RWPE2 (cell line): ENCODE data around the gene FRMD5.
"Not testable (repeated sequence)": the region's sequence is repeated elsewhere in the genome, so short reads cannot be mapped to it uniquely, and the experiment has no call there.

Experiments used
- ATAC-seq: fragments of 200-7000 bp; cut with Tn5 transposase; 3 replicates; pipeline ENCODE4 v1.9.1; 2021; ENCODE audit warnings: low read depth
- DNase-seq: peaks from one replicate; pipeline ENCODE4 v3.0.0-alpha.2; 2020; ENCODE audit warnings: low spot score
- H3K27ac ChIP-seq: fragments of 450-650 bp; 2 replicates; pipeline ENCODE4 v1.5.1; 2017; ENCODE audit warnings: mild to moderate bottlenecking; ENCODE audit not compliant: poor library complexity, severe bottlenecking
- H3K27me3 ChIP-seq: fragments of 250-450 bp; sonication (Bioruptor Pico); 2 replicates; pipeline ENCODE4 v1.5.1; 2021; ENCODE audit warnings: mild to moderate bottlenecking, moderate library complexity; ENCODE audit not compliant: insufficient read depth, poor library complexity, severe bottlenecking
- H3K36me3 ChIP-seq: fragments of 250-450 bp; sonication (Bioruptor Pico); 2 replicates; pipeline ENCODE4 v1.5.1; 2020; ENCODE audit warnings: low read depth, mild to moderate bottlenecking, moderate library complexity
- H3K4me1 ChIP-seq: fragments of 250-450 bp; sonication (Bioruptor Pico); 2 replicates; pipeline ENCODE4 v1.5.1; 2021; ENCODE audit warnings: mild to moderate bottlenecking, moderate library complexity; ENCODE audit not compliant: insufficient read depth, poor library complexity, severe bottlenecking
- H3K4me3 ChIP-seq: fragments of 250-450 bp; sonication (Bioruptor Pico); 2 replicates; pipeline ENCODE4 v1.5.1; 2021; ENCODE audit warnings: mild to moderate bottlenecking, moderate library complexity; ENCODE audit not compliant: severe bottlenecking
- H3K9me3 ChIP-seq: fragments of 250-450 bp; sonication (Bioruptor Pico); 2 replicates; pipeline ENCODE4 v1.5.1; 2021; ENCODE audit warnings: mild to moderate bottlenecking, moderate library complexity; ENCODE audit not compliant: severe bottlenecking
- CTCF ChIP-seq: fragments of 450-650 bp; IDR thresholded peaks from one replicate; pipeline ENCODE4 v1.5.1; 2017; ENCODE audit warnings: mild to moderate bottlenecking, moderate library complexity; ENCODE audit not compliant: poor library complexity, severe bottlenecking

The FRMD5 gene

GRCh38 chr15:43871835-43872234 is 323.2 kb downstream of the FRMD5 start:
- DNase-seq: no peak
- no peaks in the 10 kb centered on the region for H3K4me1 ChIP-seq
- H3K9me3 ChIP-seq: no peaks in the 10 kb centered on the region
- no peaks in the 10 kb centered on the region for H3K27me3 ChIP-seq
- H3K36me3 ChIP-seq: peaks cover 73% of the 10 kb centered on the region
- H3K4me3 ChIP-seq: no peak overlapping the region
- no peak overlapping the region for H3K27ac ChIP-seq
- no peak for ATAC-seq
- no peak for TF ChIP-seq CTCF

- no peak for DNase-seq
- peaks cover 89% of the 10 kb centered on the region for H3K36me3 ChIP-seq
Observed at GRCh38 chr15:43868406-43868805, 326.7 kb downstream of the FRMD5 start.

GRCh38 chr15:43867096-43867495 is 328.0 kb downstream of the FRMD5 start:
- no peak for TF ChIP-seq CTCF
- no peak for DNase-seq

More at GRCh38 chr15:43868406-43868805, 326.7 kb downstream of the FRMD5 start:
- Histone ChIP-seq H3K9me3 (no peaks in the 10 kb centered on the region), H3K4me1 (no peaks in the 10 kb centered on the region), H3K27ac (no peak overlapping the region), H3K27me3 (no peaks in the 10 kb centered on the region), H3K4me3 (no peak overlapping the region)
- no peak for ATAC-seq
- no peak for TF ChIP-seq CTCF

GRCh38 chr15:43866636-43867035 is 328.4 kb downstream of the FRMD5 start:
- not testable (repeated sequence) for H3K4me3 ChIP-seq, H3K27ac ChIP-seq, H3K9me3 ChIP-seq, DNase-seq, H3K4me1 ChIP-seq, ATAC-seq, H3K27me3 ChIP-seq
- H3K36me3 ChIP-seq: peaks cover 86% of the 10 kb centered on the region

More at GRCh38 chr15:43867096-43867495, 328.0 kb downstream of the FRMD5 start:
- ATAC-seq: no peak
- Histone ChIP-seq H3K27me3 (no peaks in the 10 kb centered on the region), H3K9me3 (no peaks in the 10 kb centered on the region), H3K27ac (no peak overlapping the region), H3K4me1 (no peaks in the 10 kb centered on the region), H3K36me3 (peaks cover 87% of the 10 kb centered on the region), H3K4me3 (no peak overlapping the region)

- Histone ChIP-seq H3K27me3 (no peaks in the 10 kb centered on the region), H3K36me3 (peaks cover 91% of the 10 kb centered on the region), H3K9me3 (no peaks in the 10 kb centered on the region), H3K4me1 (no peaks in the 10 kb centered on the region), H3K27ac (no peak overlapping the region), H3K4me3 (no peak overlapping the region)
- DNase-seq: no peak
- no peak for TF ChIP-seq CTCF
- no peak for ATAC-seq
Observed at GRCh38 chr15:43859546-43859945, 335.5 kb downstream of the FRMD5 start.
